ENCODE data around the gene ELOB. TPM values are rescaled to one million over a fixed set of nuclear protein-coding genes. Genes with fewer than 3 reads are reported as not detected.

Gene ELOB
- total and polyA plus RNA-seq, 2 of the 8 experiments (the other 6 are each of a cell fraction or from before 2014, with no cell fraction given): 237 to 1,357 TPM

GRCh38 chr16:2825049-2825742 is 48.1 kb upstream of the ELOB start:
- Histone ChIP-seq H2BK15ac (ENCODE audit: low read length) (no peak overlapping the region), H3K23ac (ENCODE audit: insufficient read length) (no peak overlapping the region), H3K36me3 (ENCODE audit: control insufficient read depth in 2 of 4, insufficient read depth in 4 of 4, low read length in 3 of 4) (no peaks in the 10 kb centered on the region), H4K8ac (ENCODE audit: extremely low read depth, insufficient read depth, low read length) (no peak overlapping the region), H3K4me1 (replicated peaks in 1 of 4; ENCODE audit: control insufficient read depth in 3 of 4, insufficient read depth in 4 of 4, low read length in 3 of 4) (no peaks in the 10 kb centered on the region), H4K20me1 (replicated peaks in 1 of 2; ENCODE audit: control insufficient read depth in 1 of 2, insufficient read depth in 2 of 2, low read length in 2 of 2) (no peaks in the 10 kb centered on the region), H3K4ac (replicated peaks; ENCODE audit: insufficient read length, low read depth, low read length) (no peak overlapping the region), H3K14ac (ENCODE audit: insufficient read length) (no peak overlapping the region), H3K9ac (replicated peaks in 1 of 4; ENCODE audit: extremely low read depth in 1 of 4, low read depth in 3 of 4, low read length in 3 of 4) (no peak overlapping the region), H3K4me3 (ENCODE audit: extremely low read depth in 1 of 4, insufficient read depth in 2 of 4, low read depth in 3 of 4, low read length in 4 of 4) (no peak overlapping the region), H3K23me2 (ENCODE audit: low read depth, low read length) (no peaks in the 10 kb centered on the region), H3K9me3 (ENCODE audit: insufficient read depth in 2 of 2, low read depth in 1 of 2, low read length in 1 of 2) (no peaks in the 10 kb centered on the region), H3K79me2 (ENCODE audit: control insufficient read depth in 1 of 2, insufficient read depth in 2 of 2, low read length in 2 of 2) (no peaks in the 10 kb centered on the region), H3K27ac (ENCODE audit: low read depth, low read length) (no peak overlapping the region), H2AK5ac (ENCODE audit: low read depth, low read length) (no peak overlapping the region), H3K18ac (ENCODE audit: extremely low read depth, low read length) (no peak overlapping the region), H2BK5ac (ENCODE audit: low read depth, low read length) (no peak overlapping the region), H2AFZ (ENCODE audit: low read length) (no peak overlapping the region), H3K4me2 (ENCODE audit: insufficient read depth in 1 of 2, low read depth in 2 of 2, low read length in 2 of 2) (no peak overlapping the region), H3K27me3 (replicated peaks in 1 of 4; ENCODE audit: control insufficient read depth in 3 of 4, extremely low read depth in 1 of 4, insufficient read depth in 3 of 4, low read length in 3 of 4) (no peaks in the 10 kb centered on the region), H4K91ac (replicated peaks; ENCODE audit: insufficient read length, low read length) (no peak overlapping the region), H3K79me1 (ENCODE audit: low read depth, low read length) (no peaks in the 10 kb centered on the region), H2BK20ac (ENCODE audit: low read length) (no peak overlapping the region), H3K56ac (replicated peaks; ENCODE audit: insufficient read length, low read depth, low read length) (no peak overlapping the region), H2BK12ac (ENCODE audit: low read depth, low read length) (no peak overlapping the region), H4K5ac (ENCODE audit: insufficient read length, low read depth, low read length) (no peak overlapping the region), H2BK120ac (replicated peaks; ENCODE audit: low read depth, low read length) (no peak overlapping the region)
- ChIA-PET POLR2A (ENCODE audit: partially characterized antibody) (interaction anchor here (0.9 kb wide), 1 partner anchor 13 kb away, joined by 3 read pairs; no protein-coding TSS in a partner anchor), CTCF (ENCODE audit: partially characterized antibody) (interaction anchor here (0.9 to 3.9 kb wide), 3 partner anchors 10 to 14 kb away, joined by 3 to 22 read pairs (median 4); no protein-coding TSS in a partner anchor)
- WGBS, 2 experiments (ENCODE audit: extremely low coverage in 1 of 2, insufficient coverage in 1 of 2, insufficient read length in 1 of 2, insufficient replicate concordance in 2 of 2, low coverage in 1 of 2, low lambda C conversion rate in 2 of 2, missing lambda C conversion rate in 1 of 2): 84% methylated on average over 24 of the region's 26 CpGs; no CpG with 5 or more reads in 1 of the 2 experiments
- DNase-seq (ENCODE audit: low read depth in 1 of 2, low spot score in 2 of 2) (no peak), FAIRE-seq (no peak)
- no peak for TF ChIP-seq ATF2 (IDR thresholded peaks at IDR 0.05; ENCODE audit: low read length)
- TF ChIP-seq CHD2 (IDR thresholded peaks at IDR 0.05; ENCODE audit: low read length): no peak
- no peak for TF ChIP-seq KDM4A (IDR thresholded peaks at IDR 0.05; ENCODE audit: low read depth, low read length, severe bottlenecking)
- no peak for TF ChIP-seq RBBP5 (IDR thresholded peaks at IDR 0.05; ENCODE audit: borderline replicate concordance, low read depth, low read length)
- TF ChIP-seq TEAD4 (IDR thresholded peaks at IDR 0.05; ENCODE audit: low read depth, low read length): no peak
- TF ChIP-seq EP300 (IDR thresholded peaks at IDR 0.05; ENCODE audit: borderline replicate concordance in 1 of 2, low read depth in 2 of 2, low read length in 2 of 2): no peak
- no peak for TF ChIP-seq RXRA (IDR thresholded peaks at IDR 0.05; ENCODE audit: insufficient read depth, low read depth, low read length)
- no peak for TF ChIP-seq RFX5 (IDR thresholded peaks at IDR 0.05; ENCODE audit: borderline replicate concordance, low read depth, low read length)
- no peak for TF ChIP-seq TCF12 (IDR thresholded peaks at IDR 0.05; ENCODE audit: low read depth, low read length)
- no peak for TF ChIP-seq CHD1 (IDR thresholded peaks at IDR 0.05; ENCODE audit: low read depth, low read length)
- no peak for TF ChIP-seq HDAC6 (IDR thresholded peaks at IDR 0.05; ENCODE audit: low read depth, low read length)
